Activated T-helper 2 cell treated with anti-CD3 and anti-CD28 coated beads, Interferon-gamma antibody, Interleukin-2, Interleukin-4, amounts not matched to agents 10 μg/mL and 5 μg/mL and 100 μg/mL, durations not matched to agents 14 hours and 24 hours and 36 hours (primary cell): ENCODE results near the gene TNFRSF1A. TPM values are rescaled to one million over a fixed set of nuclear protein-coding genes. Genes with fewer than 3 reads are reported as not detected.
A peak's percentile ranks its signal among the peaks of the same experiment; 100 is the strongest.
"Not testable (repeated sequence)": the region's sequence is repeated elsewhere in the genome, so short reads cannot be mapped to it uniquely, and the experiment has no call there.

Source experiments
- DNase-seq: peaks from one replicate; pipeline ENCODE4 v3.0.0; 2021; ENCODE audit warnings: low spot score
- H3K27ac Mint-ChIP-seq: one replicate; pipeline ENCODE4 v1.8.0; 2021; ENCODE audit warnings: mixed read lengths
- H3K27me3 Mint-ChIP-seq: one replicate; pipeline ENCODE4 v1.8.0; 2021; ENCODE audit warnings: low read depth, mixed read lengths
- H3K36me3 Mint-ChIP-seq: one replicate; pipeline ENCODE4 v1.8.0; 2021; ENCODE audit warnings: low read depth, mixed read lengths
- H3K4me1 Mint-ChIP-seq: one replicate; pipeline ENCODE4 v1.8.0; 2021; ENCODE audit warnings: low read depth, mixed read lengths
- H3K4me3 Mint-ChIP-seq: one replicate; pipeline ENCODE4 v1.8.0; 2021; ENCODE audit warnings: low read depth, mild to moderate bottlenecking, moderate library complexity, mixed read lengths
- H3K9me3 Mint-ChIP-seq: one replicate; pipeline ENCODE4 v1.8.0; 2021; ENCODE audit warnings: mixed read lengths
- intact Hi-C: fragments of 100-400 bp; cut with micrococcal nuclease; formaldehyde crosslinking; loops from one replicate; pipeline ENCODE4 v1.15.1; 2023
- total RNA-seq: library from RNA; stranded (reverse); gene quantifications from 2 replicates; pipeline ENCODE4 v1.2.3, GENCODE V29; 2022

TNFRSF1A gene
- total RNA-seq, 1 donor from 2014 or later = 37.6 TPM

DNA sequence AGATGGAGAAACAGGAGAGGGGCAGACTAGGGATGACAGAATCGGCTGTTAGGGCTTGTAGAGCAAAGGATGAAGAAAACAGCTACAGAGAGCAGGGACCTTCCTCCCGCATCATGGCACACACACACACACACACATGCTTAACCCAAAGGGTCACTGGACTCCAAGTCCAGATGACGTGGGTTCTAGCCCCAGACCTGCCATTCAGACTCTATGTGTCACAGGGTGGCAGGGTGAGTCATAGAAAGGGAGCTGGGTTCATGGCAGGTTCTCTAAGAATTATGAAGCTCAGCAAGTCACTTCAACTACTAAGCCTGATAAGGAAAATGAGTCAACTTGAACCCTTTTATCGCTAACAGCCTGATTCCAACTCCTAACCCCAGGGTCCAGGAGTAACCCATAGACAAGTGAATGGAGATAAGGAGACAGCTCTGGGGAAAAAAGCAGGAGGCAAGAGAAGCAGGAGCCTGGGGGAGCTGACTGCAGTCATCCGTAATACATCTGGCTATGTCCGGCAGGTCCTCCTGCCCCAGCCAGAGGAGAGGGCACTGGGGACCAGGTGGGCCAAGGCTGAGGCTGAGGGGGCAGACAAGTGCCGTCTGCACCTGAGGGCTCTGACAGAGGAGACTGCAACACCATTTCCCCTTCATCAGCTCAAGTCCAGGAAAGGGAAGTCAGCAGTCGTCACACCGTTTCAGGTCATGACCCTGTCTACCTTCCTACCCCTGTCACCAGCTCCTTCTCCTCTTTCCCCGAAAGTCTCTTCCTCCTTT is 3.6 kb upstream of the TNFRSF1A start:
- Mint-ChIP-seq H3K4me1 (peaks cover 47% of the 10 kb centered on the region), H3K36me3 (peaks cover 4% of the 10 kb centered on the region), H3K27ac (peak overlapping the region; percentile 48), H3K9me3 (no peaks in the 10 kb centered on the region), H3K27me3 (no peaks in the 10 kb centered on the region), H3K4me3 (no peak overlapping the region)
- intact Hi-C loops = no loop called here
- DNase-seq = no peak

DNA sequence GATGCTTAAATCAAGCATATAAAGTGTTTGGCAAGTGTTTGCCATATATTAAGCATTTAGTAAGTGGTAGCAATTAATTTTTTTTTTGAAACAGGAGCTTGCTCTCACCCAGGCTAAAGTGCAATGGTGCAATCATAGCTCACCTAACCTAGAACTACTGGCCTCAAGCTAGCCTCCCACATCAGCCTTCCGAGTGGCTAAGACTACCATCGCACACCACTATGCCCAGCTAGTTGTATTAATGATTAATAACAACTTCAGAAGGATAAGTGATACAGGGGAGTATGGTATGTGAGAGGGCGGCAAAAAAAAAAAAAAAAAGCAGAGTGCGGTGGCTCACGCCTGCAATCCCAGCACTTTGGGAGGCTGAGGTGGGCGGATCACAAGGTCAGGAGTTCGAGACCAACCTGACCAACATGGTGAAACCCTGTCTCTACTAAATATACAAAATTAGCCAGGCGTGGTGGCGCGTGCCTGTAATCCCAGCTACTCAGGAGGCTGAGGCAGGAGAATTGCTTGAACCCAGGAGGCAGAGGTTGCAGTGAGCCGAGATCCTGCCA is 2.3 kb upstream of the TNFRSF1A start:
- intact Hi-C loops, H3K36me3 Mint-ChIP-seq, H3K27ac Mint-ChIP-seq, H3K4me3 Mint-ChIP-seq, H3K9me3 Mint-ChIP-seq, H3K27me3 Mint-ChIP-seq, DNase-seq: not testable (repeated sequence)
- H3K4me1 Mint-ChIP-seq = peaks cover 47% of the 10 kb centered on the region

DNA sequence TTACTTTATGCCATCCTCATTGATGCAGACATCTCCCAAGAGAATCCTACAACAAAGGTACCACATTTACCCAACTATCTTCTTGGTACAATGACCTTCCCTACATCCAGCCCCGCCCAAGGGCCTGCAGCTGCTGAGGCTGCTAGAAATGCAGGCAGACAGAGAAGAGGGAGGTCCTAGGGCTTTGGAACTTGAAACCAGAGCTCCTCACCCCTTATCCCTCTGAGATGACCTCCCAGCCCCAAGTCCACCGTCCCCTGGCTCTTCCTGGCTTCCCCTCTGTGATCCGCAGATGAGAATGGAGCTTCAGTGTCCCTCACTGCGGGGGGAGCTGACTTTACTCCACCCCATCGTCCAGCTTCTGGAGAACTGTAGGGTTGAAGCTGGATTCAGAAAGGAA is 1.6 kb upstream of the TNFRSF1A start:
- H3K4me1 Mint-ChIP-seq = peaks cover 47% of the 10 kb centered on the region
- no peaks in the 10 kb centered on the region for H3K27me3 Mint-ChIP-seq
- no peak overlapping the region for H3K27ac Mint-ChIP-seq
- intact Hi-C loops = no loop called here
- no peaks in the 10 kb centered on the region for H3K9me3 Mint-ChIP-seq
- no peak for DNase-seq
- H3K36me3 Mint-ChIP-seq = peaks cover 4% of the 10 kb centered on the region
- H3K4me3 Mint-ChIP-seq = peak overlapping the region; percentile 9

DNA sequence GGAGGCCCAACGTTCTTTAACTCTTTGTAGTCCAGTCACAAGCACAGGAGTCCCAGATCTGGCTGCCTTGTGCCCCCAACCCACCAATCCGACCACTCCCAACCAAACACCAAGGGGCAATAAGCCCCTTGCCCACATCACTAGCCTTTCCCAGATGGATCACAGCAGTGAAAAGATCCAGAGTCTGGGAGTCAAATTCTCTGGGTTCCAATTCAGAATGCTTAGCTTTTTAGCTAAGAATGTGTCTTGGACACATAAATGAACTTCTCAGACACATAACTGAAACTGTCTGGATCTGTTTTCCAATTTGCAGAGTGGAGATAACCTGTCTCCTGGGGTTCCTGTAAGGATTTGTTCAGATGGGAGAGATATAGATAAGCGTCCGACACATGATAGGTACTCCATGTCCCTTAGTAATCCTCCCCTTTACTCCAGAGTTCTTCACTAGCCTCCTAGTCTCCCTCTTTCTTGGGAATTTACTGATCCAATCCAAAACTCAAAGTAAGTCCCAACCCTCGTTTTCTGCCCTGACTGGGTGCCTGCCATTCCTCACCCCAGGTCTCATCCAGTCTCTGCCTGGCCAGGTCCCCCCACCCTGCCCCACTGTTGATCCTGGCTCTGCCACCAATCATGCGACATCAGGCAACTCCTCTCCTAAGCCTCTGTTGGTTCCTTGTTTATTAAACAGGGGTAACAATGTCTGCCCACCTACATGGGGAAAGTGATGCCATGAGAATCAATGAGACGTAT is 439 bp upstream of the TNFRSF1A start:
- no peak overlapping the region for H3K27ac Mint-ChIP-seq
- no peaks in the 10 kb centered on the region for H3K9me3 Mint-ChIP-seq
- no peak for DNase-seq
- H3K4me1 Mint-ChIP-seq = peaks cover 43% of the 10 kb centered on the region
- intact Hi-C loops = no loop called here
- no peaks in the 10 kb centered on the region for H3K27me3 Mint-ChIP-seq
- peaks cover 4% of the 10 kb centered on the region for H3K36me3 Mint-ChIP-seq
- no peak overlapping the region for H3K4me3 Mint-ChIP-seq

GRCh38 chr12:6340745-6341416 is 995 bp downstream of the TNFRSF1A start:
- Mint-ChIP-seq H3K27me3 (no peaks in the 10 kb centered on the region), H3K27ac (no peak overlapping the region), H3K4me3 (no peak overlapping the region), H3K9me3 (no peaks in the 10 kb centered on the region), H3K4me1 (peaks cover 33% of the 10 kb centered on the region), H3K36me3 (peaks cover 4% of the 10 kb centered on the region)
- DNase-seq = no peak
- intact Hi-C loops = loop anchor here (2.0 kb wide), 2 partner anchors 20 to 122 kb away; no protein-coding TSS in a partner anchor

DNA sequence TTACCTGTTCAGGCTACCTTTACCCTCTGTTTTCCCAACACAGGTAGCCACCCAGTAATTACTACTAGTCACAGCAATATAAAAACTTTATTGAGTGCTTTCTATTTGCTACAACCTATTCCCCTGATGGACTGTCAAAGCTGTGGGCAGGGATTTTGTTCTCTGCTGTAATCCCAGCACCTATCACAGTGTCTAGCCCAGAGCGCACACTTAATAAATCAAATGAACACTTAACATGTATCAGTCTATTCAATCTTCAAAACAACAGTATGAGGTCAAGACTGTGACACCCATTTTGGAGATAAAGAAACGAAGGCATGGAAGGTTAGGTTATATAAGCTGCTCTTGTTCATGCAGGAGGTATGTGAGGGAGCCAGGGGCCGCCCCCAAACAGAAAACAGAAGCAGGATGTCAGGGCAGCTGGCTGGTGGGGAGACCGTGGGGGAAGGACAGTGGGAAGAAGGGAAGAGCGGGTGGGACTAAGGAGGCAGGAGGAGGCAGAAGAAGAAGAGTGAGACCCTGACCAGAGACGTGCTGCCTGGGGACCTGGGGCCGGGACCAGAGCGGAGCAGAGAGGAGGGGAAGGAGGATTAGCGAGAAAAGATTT is 1.7 kb downstream of the TNFRSF1A start:
- intact Hi-C loops = loop anchor here (2.0 kb wide), 2 partner anchors 21 to 123 kb away; no protein-coding TSS in a partner anchor

GRCh38 chr12:6338955-6339354 is 2.9 kb downstream of the TNFRSF1A start:
- H3K4me1 Mint-ChIP-seq = peaks cover 40% of the 10 kb centered on the region

More for the DNA sequence above, 1.7 kb downstream of the TNFRSF1A start:
- H3K4me1 Mint-ChIP-seq = peaks cover 33% of the 10 kb centered on the region
- H3K4me3 Mint-ChIP-seq = no peak overlapping the region
- H3K9me3 Mint-ChIP-seq = no peaks in the 10 kb centered on the region
- no peak for DNase-seq
- H3K27me3 Mint-ChIP-seq = no peaks in the 10 kb centered on the region
- H3K27ac Mint-ChIP-seq = no peak overlapping the region
- H3K36me3 Mint-ChIP-seq = peaks cover 8% of the 10 kb centered on the region

GRCh38 chr12:6338536-6338935 is 3.3 kb downstream of the TNFRSF1A start:
- intact Hi-C loops = loop anchor here (5.0 kb wide), 2 partner anchors 89 to 194 kb away; partner anchors contain the start of gene GAPDH
- Mint-ChIP-seq H3K4me1 (peaks cover 42% of the 10 kb centered on the region), H3K36me3 (peaks cover 22% of the 10 kb centered on the region)
- H3K27me3 Mint-ChIP-seq, H3K9me3 Mint-ChIP-seq, DNase-seq, H3K27ac Mint-ChIP-seq, H3K4me3 Mint-ChIP-seq: not testable (repeated sequence)

More at GRCh38 chr12:6338955-6339354, 2.9 kb downstream of the TNFRSF1A start:
- no peak overlapping the region for H3K27ac Mint-ChIP-seq
- no peaks in the 10 kb centered on the region for H3K27me3 Mint-ChIP-seq
- peaks cover 18% of the 10 kb centered on the region for H3K36me3 Mint-ChIP-seq
- no peak overlapping the region for H3K4me3 Mint-ChIP-seq
- intact Hi-C loops = loop anchor here (5.0 kb wide), 2 partner anchors 88 to 193 kb away; partner anchors contain the start of gene GAPDH
- H3K9me3 Mint-ChIP-seq = no peaks in the 10 kb centered on the region
- no peak for DNase-seq

DNA sequence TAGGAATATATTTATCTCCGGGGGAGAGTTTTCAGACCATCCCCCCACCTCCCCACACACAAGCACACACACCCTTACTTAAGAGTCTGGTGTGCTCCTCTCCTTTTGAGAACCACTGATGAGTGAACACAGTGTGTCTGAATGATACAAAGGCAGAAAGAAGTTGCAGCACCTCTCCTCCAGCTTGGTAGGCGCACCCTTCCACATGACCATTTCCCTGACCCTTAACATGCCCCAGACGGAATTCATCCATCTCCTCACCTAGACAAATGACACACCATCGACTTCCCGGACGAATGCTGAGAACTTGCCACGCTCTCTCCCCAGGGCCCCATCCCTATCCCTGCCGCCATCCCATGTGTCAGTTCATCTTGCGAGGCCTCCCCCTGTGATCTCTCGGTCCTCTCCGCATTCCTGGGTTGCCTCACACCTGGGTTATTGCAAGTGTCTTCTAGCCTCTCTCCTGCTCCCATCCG is 3.9 kb downstream of the TNFRSF1A start:
- H3K27me3 Mint-ChIP-seq = no peaks in the 10 kb centered on the region
- no peak overlapping the region for H3K4me3 Mint-ChIP-seq
- H3K27ac Mint-ChIP-seq = no peak overlapping the region
- H3K4me1 Mint-ChIP-seq = peaks cover 41% of the 10 kb centered on the region
- no peak for DNase-seq
- no peaks in the 10 kb centered on the region for H3K9me3 Mint-ChIP-seq
- intact Hi-C loops = loop anchor here (2.0 to 5.0 kb wide), 3 partner anchors 15 to 194 kb away; partner anchors contain the start of gene GAPDH
- H3K36me3 Mint-ChIP-seq = peaks cover 27% of the 10 kb centered on the region

DNA sequence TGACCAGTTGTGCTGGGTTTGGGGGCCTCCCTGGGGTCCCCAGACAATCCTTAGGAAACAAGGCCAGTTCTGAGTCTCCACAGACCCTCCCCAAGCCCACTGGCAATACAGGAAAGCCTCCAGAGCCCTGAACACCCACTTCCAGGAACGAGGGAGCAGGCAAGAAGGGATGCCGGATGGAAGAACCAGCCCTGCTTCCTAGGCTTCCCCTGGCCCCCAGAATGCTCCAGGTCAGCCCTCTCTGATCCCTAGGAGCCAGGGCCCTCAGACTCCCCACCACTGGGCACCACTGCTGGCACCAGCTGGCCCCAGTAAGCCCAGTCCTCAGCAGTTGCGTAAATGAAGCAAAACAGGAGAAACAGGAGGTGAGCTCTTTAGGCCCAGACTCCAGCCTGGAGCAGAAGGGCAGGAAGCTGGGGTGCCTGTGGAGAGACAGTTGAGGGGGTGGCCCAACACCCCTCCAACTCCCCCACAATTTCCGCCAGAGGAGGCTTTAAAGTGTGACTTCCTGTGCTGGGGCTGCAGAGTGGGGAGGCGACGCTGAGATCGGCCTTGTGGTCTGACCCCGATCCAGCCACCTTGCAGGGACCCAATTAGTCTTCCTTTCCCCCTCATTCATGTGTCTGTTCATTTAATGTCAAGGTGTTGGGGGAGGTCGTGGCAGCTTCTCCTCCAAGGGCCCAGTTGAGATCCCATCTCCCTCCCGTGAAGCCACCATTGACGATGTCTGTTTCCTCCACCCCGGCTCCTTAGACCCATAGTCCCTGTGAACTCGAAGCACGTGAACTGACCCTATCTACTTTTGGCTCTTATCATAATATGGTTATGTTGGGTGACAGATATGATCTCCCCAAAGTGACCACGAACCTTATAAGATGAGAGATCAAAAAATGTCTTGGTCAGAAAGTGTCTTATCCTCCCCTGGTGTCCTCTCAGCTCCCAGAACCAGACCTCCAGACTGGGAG is 4.7 kb downstream of the TNFRSF1A start:
- H3K36me3 Mint-ChIP-seq = peaks cover 36% of the 10 kb centered on the region
- H3K9me3 Mint-ChIP-seq = no peaks in the 10 kb centered on the region
- peaks cover 37% of the 10 kb centered on the region for H3K4me1 Mint-ChIP-seq
- DNase-seq = peak; percentile 48
- no peaks in the 10 kb centered on the region for H3K27me3 Mint-ChIP-seq
- H3K27ac Mint-ChIP-seq = no peak overlapping the region
- intact Hi-C loops = loop anchor here (2.0 to 5.0 kb wide), 3 partner anchors 14 to 195 kb away; partner anchors contain the start of gene GAPDH
- H3K4me3 Mint-ChIP-seq = no peak overlapping the region
